HepG2 (cell line): Measurements from ENCODE around the gene SERPINE3. TPM values are rescaled to one million over a fixed set of nuclear protein-coding genes. Genes with fewer than 3 reads are reported as not detected.
A peak's percentile ranks its signal among the peaks of the same experiment; 100 is the strongest.

Experiments
- ATAC-seq: fragments of 200-7000 bp; cut with Tn5 transposase; 3 replicates; pipeline ENCODE4 v1.9.1; 2020; ENCODE audit warnings: mild to moderate bottlenecking, moderate library complexity
- BruUV-seq: library from RNA; stranded (reverse); fragments of 400-500 nt; replicated peaks from 2 replicates; lab custom pipeline; 2021; lab: Mats Ljungman, UMichigan
- CTCF ChIA-PET: fragments of 300-600 bp; formaldehyde crosslinking; extraction: SDS; loops from one replicate; lab custom pipeline; 2021; ENCODE audit warnings: low total read pairs, inconsistent platforms, low intra/inter-chr PET ratio; lab: Yijun Ruan, JAX
- POLR2A ChIA-PET: fragments of 350-600 bp; sonication (Branson Sonifier 250); formaldehyde crosslinking; loops from one replicate; lab custom pipeline; 2020; ENCODE audit warnings: antibody characterized with exemption, inconsistent platforms; lab: Yijun Ruan, JAX
- DNase-seq: peaks from one replicate; pipeline ENCODE4 v3.0.0-alpha.2; 2015; ENCODE audit warnings: low spot score
- FAIRE-seq: peaks from 3 replicates; lab custom pipeline; 2011; peaks lifted over from hg19 to GRCh38; lab: Jason Lieb, UNC
- H2AFZ ChIP-seq: one replicate; pipeline ENCODE4 v1.6.1; 2011; ENCODE audit warnings: low read length, inconsistent platforms
- H3K27ac ChIP-seq: fragments of 300-600 bp; 3 replicates; pipeline ENCODE4 v1.8.0; 2011; ENCODE audit warnings: mixed run types, mild to moderate bottlenecking, mixed read lengths, low read length, inconsistent platforms; ENCODE audit not compliant: insufficient read depth; ENCODE audit errors: extremely low read length
- H3K27me3 ChIP-seq, 2 experiments: fragments of 200-600 bp in 1 of 2; 2 replicates in 1 of 2; 3 replicates in 1 of 2; pipeline versions ENCODE4 v1.6.0 to v1.8.0; 2011; ENCODE audit warnings: low read length in 2 of 2, mild to moderate bottlenecking in 2 of 2, moderate library complexity in 2 of 2, inconsistent platforms in 1 of 2; ENCODE audit not compliant: insufficient read depth in 2 of 2, control insufficient read depth in 1 of 2
- H3K36me3 ChIP-seq, 2 experiments: fragments of 200-600 bp in 1 of 2; replicated peaks in 1 of 2; 2 replicates in 1 of 2; 3 replicates in 1 of 2; pipeline versions ENCODE4 v1.5.1 to v1.8.0; 2011; ENCODE audit warnings: low read length in 2 of 2, inconsistent platforms in 1 of 2; ENCODE audit not compliant: insufficient read depth in 2 of 2, control insufficient read depth in 1 of 2
- H3K4me1 ChIP-seq: 2 replicates; pipeline ENCODE4 v1.5.1; 2012; ENCODE audit warnings: low read length, inconsistent platforms; ENCODE audit not compliant: insufficient read depth
- H3K4me2 ChIP-seq: 2 replicates; pipeline ENCODE4 v1.6.0; 2011; ENCODE audit warnings: low read depth, low read length, inconsistent platforms
- H3K4me3 ChIP-seq, 3 experiments: fragments of 200-600 bp in 1 of 3; sonication (generic), shearing (Covaris generic) in 1 of 3; replicated peaks in 1 of 3; 2 replicates each; pipeline ENCODE4 v1.5.1; 2011 to 2016; ENCODE audit warnings: low read length in 3 of 3, inconsistent platforms in 2 of 3, low read depth in 2 of 3, mild to moderate bottlenecking in 2 of 3, control low read depth in 1 of 3, mixed read lengths in 1 of 3; ENCODE audit not compliant: insufficient read depth in 1 of 3
- H3K79me2 ChIP-seq: one replicate; pipeline ENCODE4 v1.6.1; 2011; ENCODE audit warnings: low read length, inconsistent platforms; ENCODE audit not compliant: insufficient read depth
- H3K9ac ChIP-seq: 2 replicates; pipeline ENCODE4 v1.6.0; 2011; ENCODE audit warnings: mild to moderate bottlenecking, low read depth, low read length, inconsistent platforms; ENCODE audit not compliant: insufficient read depth
- H3K9me3 ChIP-seq: 2 replicates; pipeline ENCODE4 v1.5.1; 2012; ENCODE audit warnings: mild to moderate bottlenecking, low read length
- H4K20me1 ChIP-seq: 2 replicates; pipeline ENCODE4 v1.6.0; 2011; ENCODE audit warnings: inconsistent platforms, mild to moderate bottlenecking, low read length, moderate library complexity; ENCODE audit not compliant: insufficient read depth
- ARID5B ChIP-seq: IDR thresholded peaks from 2 replicates; pipeline ENCODE4 v1.4.0; 2020; ENCODE audit warnings: mild to moderate bottlenecking, missing genetic modification reagents
- FOXA3 ChIP-seq: IDR thresholded peaks from 2 replicates; pipeline ENCODE4 v1.6.1; 2016; ENCODE audit warnings: missing genetic modification reagents, missing compliant biosample characterization
- GFI1 ChIP-seq: sonication (generic); formaldehyde crosslinking; IDR thresholded peaks from 2 replicates; pipeline ENCODE4 v1.5.0; 2020; ENCODE audit warnings: missing genetic modification reagents, mild to moderate bottlenecking, borderline replicate concordance
- MATR3 ChIP-seq: sonication (generic); formaldehyde crosslinking; IDR thresholded peaks from 2 replicates; pipeline ENCODE4 v1.4.0; 2020; ENCODE audit warnings: missing genetic modification reagents
- MTERF4 ChIP-seq: sonication (generic); formaldehyde crosslinking; IDR thresholded peaks from 2 replicates; pipeline ENCODE4 v1.8.0; 2023; ENCODE audit warnings: mild to moderate bottlenecking, missing genetic modification reagents
- PHF21A ChIP-seq: sonication (generic); formaldehyde crosslinking; IDR thresholded peaks from 2 replicates; pipeline ENCODE4 v1.5.0; 2020; ENCODE audit warnings: mild to moderate bottlenecking, missing genetic modification reagents
- PPARG ChIP-seq: conservative IDR thresholded peaks from 2 replicates; pipeline ENCODE4 v1.6.1; 2016; ENCODE audit warnings: missing biosample characterization, missing genetic modification reagents
- SAP130 ChIP-seq: IDR thresholded peaks from 2 replicates; pipeline ENCODE4 v1.6.1; 2016; ENCODE audit warnings: low read depth
- TEAD3 ChIP-seq: optimal IDR thresholded peaks from 2 replicates; pipeline ENCODE3; 2016; ENCODE audit warnings: borderline replicate concordance
- YEATS4 ChIP-seq: sonication (generic); formaldehyde crosslinking; IDR thresholded peaks from 2 replicates; pipeline ENCODE4 v1.4.0; 2020; ENCODE audit warnings: missing genetic modification reagents, borderline replicate concordance
- ZFP36 ChIP-seq: fragments of 150-350 bp; IDR thresholded peaks from 2 replicates; pipeline ENCODE4 v1.6.1; 2018; ENCODE audit warnings: borderline replicate concordance, low read length, low read depth; ENCODE audit not compliant: partially characterized antibody
- ZKSCAN8 ChIP-seq: IDR thresholded peaks from 2 replicates; pipeline ENCODE4 v1.6.1; 2016; ENCODE audit warnings: borderline replicate concordance, missing genetic modification reagents, missing compliant biosample characterization
- ZNF136 ChIP-seq: sonication (generic); formaldehyde crosslinking; IDR thresholded peaks from 2 replicates; pipeline ENCODE4 v1.8.1; 2022; ENCODE audit warnings: low read depth, mild to moderate bottlenecking, moderate library complexity, missing genetic modification reagents
- ZNF24 ChIP-seq: fragments of 450-650 bp; IDR thresholded peaks from 2 replicates; pipeline ENCODE4 v1.6.1; 2017; ENCODE audit warnings: antibody characterized with exemption, mild to moderate bottlenecking
- ZNF337 ChIP-seq: sonication (generic); formaldehyde crosslinking; IDR thresholded peaks from 2 replicates; pipeline ENCODE4 v1.5.1; 2020; ENCODE audit warnings: missing genetic modification reagents, low read depth, mild to moderate bottlenecking, borderline replicate concordance
- ZNF350 ChIP-seq: sonication (generic); formaldehyde crosslinking; IDR thresholded peaks from 2 replicates; pipeline ENCODE4 v1.4.0; 2020; ENCODE audit warnings: mild to moderate bottlenecking, low read depth, missing genetic modification reagents, borderline replicate concordance
- WGBS: methylation state at CpG from one replicate; pipeline ENCODE4 v1.1.6; 2017; ENCODE audit warnings: low lambda C conversion rate; 5-methylcytosine and 5-hydroxymethylcytosine counted together
- in situ Hi-C: cut with HindIII; loops from 2 replicates; pipeline ENCODE4 v1.10.0; 2017; ENCODE audit warnings: low pct_unique_long_range_greater_than_20kb; ENCODE audit not compliant: extremely low pct_ligation_motif_present
- intact Hi-C: fragments of 100-400 bp; cut with micrococcal nuclease; formaldehyde crosslinking; loops from one replicate; pipeline ENCODE4 v1.10.0; 2022; ENCODE audit not compliant: unreplicated experiment
- polyA plus RNA-seq, 8 experiments: library from polyadenylated mRNA; depleted of rRNA in 3 of 8; stranded (reverse) in 7 of 8; unstranded in 1 of 8; fragments of >200 nt; fragmentation: Illumina TruSeq in 4 of 8; extraction: Trizol in 4 of 8; gene quantifications; 2 replicates each; pipeline versions ENCODE4 v1.2.1 to v1.2.3, GENCODE V29; 2011 to 2016; ENCODE audit warnings: low read depth in 4 of 8, missing spikeins in 1 of 8, mixed read lengths in 1 of 8; ENCODE audit not compliant: insufficient read depth in 1 of 8
- total RNA-seq, 5 experiments: library from RNA; depleted of rRNA; stranded (reverse); fragments of >200 nt; fragmentation: Illumina TruSeq; extraction: Trizol; gene quantifications; 2 replicates each; pipeline ENCODE4 v1.2.3, GENCODE V29; 2016; ENCODE audit warnings: low read depth in 1 of 5
- TF ChIP-seq, protein P1 (sequence below): sonication (generic); formaldehyde crosslinking; IDR thresholded peaks from 2 replicates; pipeline ENCODE4 v1.4.0; 2020; ENCODE audit warnings: missing genetic modification reagents, borderline replicate concordance

Gene SERPINE3
- total and polyA plus RNA-seq, 2 of the 13 experiments (the other 11 are each of a cell fraction or from before 2014, with no cell fraction given): not detected

GRCh38 chr13:51339354-51339753, at the start of gene SERPINE3 (continued):
- TF ChIP-seq, protein P1, sequence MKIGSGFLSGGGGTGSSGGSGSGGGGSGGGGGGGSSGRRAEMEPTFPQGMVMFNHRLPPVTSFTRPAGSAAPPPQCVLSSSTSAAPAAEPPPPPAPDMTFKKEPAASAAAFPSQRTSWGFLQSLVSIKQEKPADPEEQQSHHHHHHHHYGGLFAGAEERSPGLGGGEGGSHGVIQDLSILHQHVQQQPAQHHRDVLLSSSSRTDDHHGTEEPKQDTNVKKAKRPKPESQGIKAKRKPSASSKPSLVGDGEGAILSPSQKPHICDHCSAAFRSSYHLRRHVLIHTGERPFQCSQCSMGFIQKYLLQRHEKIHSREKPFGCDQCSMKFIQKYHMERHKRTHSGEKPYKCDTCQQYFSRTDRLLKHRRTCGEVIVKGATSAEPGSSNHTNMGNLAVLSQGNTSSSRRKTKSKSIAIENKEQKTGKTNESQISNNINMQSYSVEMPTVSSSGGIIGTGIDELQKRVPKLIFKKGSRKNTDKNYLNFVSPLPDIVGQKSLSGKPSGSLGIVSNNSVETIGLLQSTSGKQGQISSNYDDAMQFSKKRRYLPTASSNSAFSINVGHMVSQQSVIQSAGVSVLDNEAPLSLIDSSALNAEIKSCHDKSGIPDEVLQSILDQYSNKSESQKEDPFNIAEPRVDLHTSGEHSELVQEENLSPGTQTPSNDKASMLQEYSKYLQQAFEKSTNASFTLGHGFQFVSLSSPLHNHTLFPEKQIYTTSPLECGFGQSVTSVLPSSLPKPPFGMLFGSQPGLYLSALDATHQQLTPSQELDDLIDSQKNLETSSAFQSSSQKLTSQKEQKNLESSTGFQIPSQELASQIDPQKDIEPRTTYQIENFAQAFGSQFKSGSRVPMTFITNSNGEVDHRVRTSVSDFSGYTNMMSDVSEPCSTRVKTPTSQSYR (CRISPR knock-in tag): no peak
- TF ChIP-seq MTERF4 (CRISPR knock-in tag) (no peak), ZNF136 (CRISPR knock-in tag) (no peak), MATR3 (no peak)

- in situ Hi-C loops: no loop called here
- peak; percentile 33; the same call in 1 of the 2 replicates for TF ChIP-seq GFI1 (CRISPR knock-in tag)
- TF ChIP-seq TEAD3 (CRISPR knock-in tag): peak; percentile 6
- 0 out of 2 replicates have a peak, but pooled peaks have one; percentile 26 for TF ChIP-seq PPARG
- TF ChIP-seq PHF21A (CRISPR knock-in tag): no peak
- TF ChIP-seq ZKSCAN8 (CRISPR knock-in tag): no peak
- TF ChIP-seq SAP130 (CRISPR knock-in tag): peak; percentile 21; the same call in 1 of the 2 replicates
- TF ChIP-seq FOXA3 (CRISPR knock-in tag): peak; percentile 14; the same call in 1 of the 2 replicates
- peak; percentile 16; the same call in 1 of the 2 replicates for TF ChIP-seq ARID5B (CRISPR knock-in tag)
- TF ChIP-seq ZNF24: no peak
- TF ChIP-seq ZNF337: no peak
- no peak for TF ChIP-seq YEATS4 (CRISPR knock-in tag)
- no peak for TF ChIP-seq ZFP36
- TF ChIP-seq ZNF350 (CRISPR knock-in tag): no peak
These were observed 48.1 kb upstream of the SERPINE3 start for GRCh38 chr13:51291341-51291740.

More at GRCh38 chr13:51291341-51291740, 48.1 kb upstream of the SERPINE3 start:
- H2AFZ ChIP-seq: no peak overlapping the region
- intact Hi-C loops: no loop called here
- peak; percentile 89 for ATAC-seq
- H3K36me3 ChIP-seq: no peaks in the 10 kb centered on the region
- no peak overlapping the region for H3K9ac ChIP-seq
- no peaks in the 10 kb centered on the region for H4K20me1 ChIP-seq
- FAIRE-seq: peak; percentile 15
- H3K79me2 ChIP-seq: no peaks in the 10 kb centered on the region
- POLR2A ChIA-PET: no interaction called here
- BruUV-seq: no TSS peak
- 2% methylated on average over 5 of the region's 5 CpGs for WGBS
- H3K4me2 ChIP-seq: peak overlapping the region; percentile 36; the same call in 1 of the 2 replicates
- H3K9me3 ChIP-seq: no peaks in the 10 kb centered on the region
- peaks cover 30% of the 10 kb centered on the region for H3K4me1 ChIP-seq
- peak; percentile 64 for DNase-seq
- no peak overlapping the region for H3K4me3 ChIP-seq
- H3K27ac ChIP-seq: no peak overlapping the region
- CTCF ChIA-PET: no interaction called here
- H3K27me3 ChIP-seq: peaks cover 0 to 23% of the 10 kb centered on the region in 2 experiments; a peak in 2 of 5 replicates
